ENCODE data around the gene CRYGN.

CRYGN gene

GRCh38 chr7:151405056-151405455 is 34.9 kb downstream of the CRYGN start:
- no peak for DNase-seq

GRCh38 chr7:151404216-151405011 is 35.5 kb downstream of the CRYGN start:
- DNase-seq, result no peak

GRCh38 chr7:151403764-151404163 is 36.2 kb downstream of the CRYGN start:
- DNase-seq, result no peak

GRCh38 chr7:151402029-151402835 is 37.7 kb downstream of the CRYGN start:
- no peak for DNase-seq

- DNase-seq, result no peak
Observed at GRCh38 chr7:151400626-151401315, 39.2 kb downstream of the CRYGN start.

- DNase-seq, result no peak
Observed at GRCh38 chr7:151399906-151400305, 40.0 kb downstream of the CRYGN start.

- no peak for DNase-seq
Observed at GRCh38 chr7:151399305-151399601, 40.7 kb downstream of the CRYGN start.

GRCh38 chr7:151398446-151399304 is 41.3 kb downstream of the CRYGN start:
- no peak for DNase-seq

- no peak for DNase-seq
Observed at GRCh38 chr7:151397026-151397425, 42.9 kb downstream of the CRYGN start.

- DNase-seq, result no peak
Observed at GRCh38 chr7:151396328-151396970, 43.5 kb downstream of the CRYGN start.

GRCh38 chr7:151395036-151395367 is 44.9 kb downstream of the CRYGN start:
- no peak for DNase-seq

GRCh38 chr7:151394076-151395035 is 45.6 kb downstream of the CRYGN start:
- DNase-seq, result no peak

- no peak for DNase-seq
Observed at GRCh38 chr7:151393031-151393977, 46.6 kb downstream of the CRYGN start.

- no peak for DNase-seq
Observed at GRCh38 chr7:151392426-151392825, 47.5 kb downstream of the CRYGN start.

GRCh38 chr7:151392002-151392401 is 47.9 kb downstream of the CRYGN start:
- no peak for DNase-seq

- no peak for DNase-seq
Observed at GRCh38 chr7:151391358-151391730, 48.6 kb downstream of the CRYGN start.

GRCh38 chr7:151390598-151391357 is 49.2 kb downstream of the CRYGN start:
- DNase-seq, result no peak

- no peak for DNase-seq
Observed at GRCh38 chr7:151389768-151390597, 50.0 kb downstream of the CRYGN start.
